Stimulated activated CD4-positive, alpha-beta T cell treated with anti-CD3 and anti-CD28 coated beads, Interleukin-4, amount 100 ng/mL, for 48 hours (primary cell): Measurements from ENCODE around the gene PCNP.
"Not testable (repeated sequence)": the region's sequence is repeated elsewhere in the genome, so short reads cannot be mapped to it uniquely, and the experiment has no call there.

Experiments used
- DNase-seq, 2 donors: peaks; one replicate each; pipeline ENCODE4 v3.0.0-alpha.2; 2020; ENCODE audit warnings: low read depth in 2 of 2

PCNP gene

DNA sequence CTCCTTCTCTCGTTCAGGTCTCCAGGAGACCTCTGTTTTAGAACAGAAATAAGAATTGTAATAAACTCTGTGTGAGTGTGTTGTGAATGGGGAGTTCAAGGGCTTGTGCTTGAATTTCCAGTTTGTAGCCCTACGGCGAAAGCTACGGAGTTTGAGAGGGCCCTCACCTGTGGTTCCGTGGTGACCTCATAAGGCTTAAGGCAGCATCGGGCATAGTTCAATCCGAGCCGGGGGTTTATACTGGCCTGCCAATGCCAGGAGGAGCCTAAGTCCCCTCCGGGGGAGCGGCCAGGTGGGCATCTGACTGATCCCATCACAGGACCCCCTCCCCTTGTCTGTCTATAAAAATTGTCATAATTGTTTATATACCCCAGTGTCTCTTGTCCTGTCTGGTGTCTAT is 59.2 kb downstream of the PCNP start:
- DNase-seq: no peak

DNA sequence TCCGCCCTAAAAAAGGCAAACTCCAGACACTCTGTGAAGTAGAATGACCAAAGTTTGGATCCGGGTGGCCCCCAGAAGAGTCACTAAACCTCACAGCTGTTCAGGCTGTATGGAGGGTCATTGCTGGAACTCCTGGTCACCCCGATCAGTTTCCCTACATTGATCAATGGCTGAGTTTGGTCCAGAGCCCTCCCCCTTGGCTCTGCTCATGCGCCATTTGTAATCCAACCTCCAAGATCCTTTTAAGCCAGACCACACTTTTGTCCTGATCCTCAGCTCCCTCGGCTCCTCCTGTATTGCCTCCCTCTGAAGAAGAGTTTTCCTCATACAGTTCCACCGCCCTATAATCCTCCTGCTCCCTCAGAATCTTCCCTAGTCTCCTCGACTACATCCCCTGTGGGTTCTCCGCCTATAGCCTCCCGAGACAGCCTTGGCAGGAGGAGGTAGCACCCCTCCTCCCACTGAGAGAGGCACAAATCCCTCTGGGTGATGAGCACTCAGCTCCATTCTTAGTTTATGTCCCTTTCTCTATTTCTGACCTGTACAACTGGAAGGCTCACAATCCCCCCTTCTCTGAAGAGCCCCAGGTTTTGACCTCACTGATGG is 60.7 kb downstream of the PCNP start:
- DNase-seq: no peak

DNA sequence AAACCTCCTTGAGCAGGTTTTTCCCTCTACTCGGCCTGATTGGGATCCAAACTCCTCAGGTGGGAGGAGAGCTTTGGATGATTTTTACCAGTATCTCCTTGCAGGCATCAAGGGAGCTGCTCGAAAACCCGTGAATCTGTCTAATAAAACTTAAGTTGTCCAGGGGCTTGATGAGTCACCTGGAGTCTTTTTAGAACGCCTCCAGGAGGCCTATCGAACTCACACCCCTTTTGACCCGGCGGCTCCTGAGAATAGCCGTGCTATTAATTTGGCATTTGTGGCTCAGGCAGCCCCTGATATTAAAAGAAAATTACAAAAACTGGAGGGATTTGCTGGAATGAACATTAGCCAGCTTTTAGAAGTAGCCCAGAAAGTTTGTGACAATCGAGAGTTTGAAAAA is 61.4 kb downstream of the PCNP start:
- no peak for DNase-seq

DNA sequence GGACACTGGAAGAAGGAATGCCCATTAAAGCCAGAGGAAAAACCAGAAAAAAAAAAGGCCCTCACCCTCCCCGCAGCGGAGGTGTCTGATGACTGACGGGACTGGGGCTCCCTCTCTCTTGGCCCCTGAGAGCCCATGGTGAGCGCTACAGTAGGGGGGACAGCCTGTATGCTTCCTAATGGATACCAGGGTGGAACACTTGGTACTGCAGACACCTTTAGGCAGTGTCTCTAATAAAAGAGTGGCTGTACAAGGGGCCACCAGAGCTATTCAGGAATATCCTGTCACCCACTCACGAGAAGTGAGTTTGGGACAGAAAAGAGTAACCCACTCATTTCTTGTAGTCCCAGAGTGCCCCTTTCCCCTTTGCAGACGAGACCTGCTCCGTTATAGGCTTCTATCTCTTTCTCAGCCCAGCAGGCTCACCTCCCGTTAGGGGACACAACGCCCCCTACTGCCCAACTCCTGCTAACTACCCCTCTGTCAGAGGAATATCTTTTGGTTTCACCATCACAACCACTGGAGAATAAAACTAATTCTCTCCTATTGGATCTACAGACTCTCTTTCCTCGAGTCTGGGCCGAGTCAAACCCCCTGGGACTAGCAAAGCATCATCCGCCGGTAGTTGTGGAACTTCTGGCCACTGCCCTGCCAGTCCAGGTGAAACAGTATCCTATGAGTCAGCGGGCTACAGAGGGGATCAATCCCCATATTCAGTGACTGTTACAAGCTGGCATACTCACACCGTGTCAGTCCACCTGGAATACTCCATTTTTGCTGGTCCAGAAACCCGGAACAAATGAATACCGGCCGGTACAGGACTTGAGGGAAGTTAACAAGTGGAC is 62.2 kb downstream of the PCNP start:
- peak; percentile 71 to 75 for DNase-seq

DNA sequence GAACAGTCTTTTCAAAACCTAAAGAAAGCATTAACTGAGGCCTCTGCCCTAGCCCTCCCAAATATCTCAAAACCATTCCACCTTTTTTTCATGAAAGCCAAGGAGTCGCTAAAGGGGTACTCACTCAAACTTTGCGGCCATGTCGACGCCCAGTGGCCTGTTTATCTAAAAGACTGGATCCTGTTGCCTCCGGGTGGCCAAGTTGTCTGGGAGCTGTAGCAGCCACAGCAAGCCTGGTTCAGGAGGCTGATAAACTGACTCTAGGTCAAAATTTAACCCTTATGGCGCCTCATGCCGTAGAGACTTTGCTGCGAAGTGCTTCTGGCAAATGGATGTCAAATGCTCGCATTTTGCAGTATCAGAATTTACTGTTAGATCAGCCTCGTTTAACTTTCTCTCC is 63.5 kb downstream of the PCNP start:
- no peak for DNase-seq

DNA sequence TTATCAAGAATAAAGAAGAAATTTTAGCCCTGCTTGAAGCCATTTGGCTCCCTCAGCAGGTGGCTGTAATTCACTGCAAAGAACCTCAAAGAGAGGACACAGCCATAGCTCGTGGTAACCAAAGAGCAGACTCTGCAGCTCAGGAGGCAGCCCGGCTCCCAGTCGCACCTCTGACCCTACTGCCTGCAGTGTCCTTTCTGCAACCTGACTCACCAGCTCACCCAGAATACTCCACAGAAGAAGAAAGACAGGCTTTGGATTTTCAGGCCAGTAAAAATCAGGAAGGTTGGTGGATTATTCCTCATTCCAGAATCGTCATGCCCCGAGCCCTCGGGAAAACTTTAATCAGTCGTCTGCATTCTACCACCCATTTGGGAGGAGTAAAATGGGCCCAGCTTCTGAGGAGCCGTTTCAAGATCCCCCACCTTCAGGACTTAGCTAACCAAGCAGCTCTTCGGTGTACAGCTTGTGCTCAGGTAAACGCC is 64.3 kb downstream of the PCNP start:
- no peak for DNase-seq

DNA sequence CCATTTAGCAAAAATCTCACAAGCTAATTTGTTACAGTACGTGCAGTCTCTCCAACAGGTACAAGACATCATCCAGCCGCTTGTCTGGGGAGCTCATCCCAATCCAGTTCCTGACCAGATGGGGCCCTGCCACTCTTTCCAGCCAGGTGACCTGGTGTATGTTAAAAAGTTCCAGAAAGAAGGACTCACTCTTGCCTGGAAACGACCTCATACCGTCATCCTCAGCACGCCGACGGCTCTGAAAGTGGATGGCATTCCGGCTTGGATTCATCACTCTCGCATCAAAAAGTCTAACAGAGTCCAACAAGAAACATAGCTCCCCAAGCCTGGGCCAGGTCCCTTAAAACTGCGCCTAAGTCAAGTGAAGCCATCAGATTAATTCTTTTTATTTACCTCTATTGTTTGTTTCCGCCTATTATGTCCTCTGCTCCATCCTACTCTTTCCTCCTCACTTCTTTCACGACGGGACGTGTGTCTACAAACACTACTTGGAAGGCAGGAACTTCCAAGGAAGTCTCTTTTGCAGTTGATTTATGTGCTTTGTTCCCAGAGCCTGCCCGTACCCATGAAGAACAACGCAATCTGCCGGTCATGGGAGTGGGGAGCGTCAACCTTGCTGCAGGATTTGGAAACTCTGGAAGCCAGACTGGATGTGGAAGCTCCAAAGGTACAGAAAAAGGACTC is 65.4 kb downstream of the PCNP start:
- DNase-seq: no peak

DNA sequence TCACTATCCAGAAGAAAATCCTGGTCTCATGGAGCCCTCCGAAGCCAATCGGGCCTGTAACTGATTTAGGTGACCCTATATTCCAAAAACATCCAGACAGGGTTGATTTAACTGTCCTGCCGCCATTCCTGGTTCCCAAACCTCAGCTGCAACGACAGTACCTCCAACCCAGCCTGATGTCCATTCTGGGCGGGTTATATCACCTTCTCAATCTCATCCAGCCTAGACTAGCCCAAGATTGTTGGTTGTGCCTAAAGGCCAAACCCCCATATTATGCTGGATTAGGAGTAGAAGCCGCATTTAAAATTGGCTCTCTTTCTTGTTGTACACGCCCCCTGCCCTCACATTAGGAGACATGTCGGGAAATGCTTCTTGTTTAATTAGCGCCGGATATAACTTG is 66.3 kb downstream of the PCNP start:
- DNase-seq: no peak

DNA sequence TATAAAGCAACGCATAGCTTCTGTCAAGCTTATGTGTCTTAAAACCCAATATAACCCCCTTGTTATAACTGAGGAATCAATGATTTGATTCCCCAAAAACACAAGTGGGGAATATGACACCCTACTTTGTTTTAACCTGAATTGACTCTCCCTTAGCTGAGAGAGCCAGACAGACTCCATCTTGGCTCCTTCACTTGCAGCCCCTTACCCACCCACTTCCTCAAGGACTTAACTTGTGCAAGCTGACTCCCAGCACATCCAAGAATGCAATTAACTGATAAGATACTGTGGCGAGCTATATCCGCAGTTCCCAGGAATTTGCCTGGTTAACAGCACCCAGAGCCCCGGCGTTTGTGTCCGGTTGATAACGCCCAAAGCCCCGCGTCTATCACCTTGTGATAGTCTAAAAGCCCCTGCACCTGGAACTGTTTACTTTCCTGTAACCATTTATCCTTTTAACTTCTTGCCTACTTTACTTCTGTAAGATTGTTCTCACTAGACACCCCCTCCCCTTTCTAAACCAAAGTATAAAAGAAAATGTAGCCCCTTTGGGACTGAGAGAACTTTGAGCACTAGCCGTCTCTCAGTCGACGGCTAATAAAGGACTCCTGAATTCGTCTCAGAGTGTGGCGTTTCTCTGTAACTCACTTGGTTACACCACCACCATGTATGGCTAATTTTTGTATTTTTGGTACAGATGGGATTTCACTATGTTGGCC is 67.6 kb downstream of the PCNP start:
- DNase-seq: not testable (repeated sequence)

DNA sequence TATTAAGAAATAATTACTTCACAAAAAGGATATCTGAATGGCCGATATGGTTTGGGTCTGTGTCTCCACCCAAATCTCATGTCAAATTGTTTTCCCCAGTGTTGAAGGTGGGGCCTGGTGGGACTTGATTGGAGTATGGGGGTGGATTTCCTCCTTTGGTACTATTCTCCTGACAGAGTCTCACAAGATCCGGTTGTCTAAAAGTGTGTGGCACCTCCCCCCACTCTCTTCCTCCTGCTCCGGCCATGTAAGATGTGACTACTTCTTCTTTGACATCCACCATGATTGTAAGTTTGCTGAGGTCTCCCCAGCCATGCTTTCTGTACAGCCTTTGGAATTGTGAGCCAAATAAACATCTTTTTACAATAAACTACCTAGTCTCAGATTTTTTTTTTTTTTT is 68.5 kb downstream of the PCNP start:
- no peak for DNase-seq

DNA sequence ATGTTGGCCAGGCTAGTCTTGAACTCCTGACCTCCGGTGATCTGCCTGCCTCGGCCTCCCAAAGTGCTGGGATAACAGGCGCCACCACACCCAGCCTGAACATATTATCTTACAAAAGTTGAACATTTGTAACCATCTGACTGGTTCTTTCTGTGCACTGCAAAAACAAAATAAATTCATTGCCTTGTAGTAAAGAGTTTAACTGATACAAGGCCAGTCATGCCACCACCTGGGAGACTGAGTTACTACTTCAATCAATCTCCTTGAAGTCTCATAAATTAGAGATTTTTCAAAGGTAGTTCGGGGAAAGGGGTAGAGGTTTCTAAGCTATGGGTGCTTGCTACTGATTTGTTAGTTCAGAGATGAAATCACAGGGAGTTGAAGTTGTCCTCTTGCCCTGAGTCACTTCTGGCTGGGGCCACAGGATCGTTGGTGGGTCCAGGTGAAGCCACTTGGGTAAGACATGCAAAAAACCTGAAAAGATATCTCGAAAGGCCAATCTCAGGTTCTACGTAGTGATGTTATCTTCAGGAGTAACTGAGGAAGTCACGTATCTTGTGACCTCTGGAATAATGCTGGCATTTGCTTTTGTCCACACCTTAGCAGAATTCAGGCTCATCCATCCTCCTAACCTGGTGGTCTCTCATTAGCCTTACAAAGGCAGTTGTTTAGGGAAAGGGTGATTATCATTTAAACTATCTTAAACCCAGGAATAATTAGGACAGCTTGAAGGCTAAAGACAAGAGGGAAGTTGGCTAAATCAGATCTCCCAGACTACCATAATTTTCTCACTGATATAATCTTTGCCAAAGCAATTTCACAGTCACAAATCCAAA is 69.2 kb downstream of the PCNP start:
- DNase-seq: no peak
